Activated B cell treated with CpG ODN at 0.5 μM for 24 hours (primary cell): ENCODE data around the gene PARD6B. TPM values are rescaled to one million over a fixed set of nuclear protein-coding genes. Genes with fewer than 3 reads are reported as not detected.
A peak's percentile ranks its signal among the peaks of the same experiment; 100 is the strongest.
"Not testable (repeated sequence)": the region's sequence is repeated elsewhere in the genome, so short reads cannot be mapped to it uniquely, and the experiment has no call there.

Experiments
- ATAC-seq: fragments of 200-7000 bp; cut with Tn5 transposase; one replicate; pipeline ENCODE4 v1.10.0; 2021; ENCODE audit warnings: low read depth, mild to moderate bottlenecking, moderate library complexity
- CTCF ChIA-PET: fragments of 350-600 bp; sonication (Branson Sonifier 250); formaldehyde crosslinking; loops from one replicate; lab custom pipeline; 2021; ENCODE audit warnings: antibody characterized with exemption; lab: Charles Lee
- POLR2A ChIA-PET: fragments of 350-600 bp; sonication (Branson Sonifier 250); formaldehyde crosslinking; loops from one replicate; lab custom pipeline; 2021; ENCODE audit warnings: antibody characterized with exemption; lab: Charles Lee
- DNase-seq: peaks from one replicate; pipeline ENCODE4 v3.0.0; 2022
- H3K27ac Mint-ChIP-seq: one replicate; pipeline ENCODE4 v1.8.0; 2020; ENCODE audit warnings: mixed read lengths
- H3K27me3 Mint-ChIP-seq: one replicate; pipeline ENCODE4 v1.8.0; 2021; ENCODE audit warnings: mixed read lengths
- H3K36me3 Mint-ChIP-seq: one replicate; pipeline ENCODE4 v1.8.0; 2021; ENCODE audit warnings: low read depth, mixed read lengths
- H3K4me1 Mint-ChIP-seq: one replicate; pipeline ENCODE4 v1.8.0; 2021; ENCODE audit warnings: mixed read lengths
- H3K4me3 Mint-ChIP-seq: one replicate; pipeline ENCODE4 v1.8.0; 2020; ENCODE audit warnings: mild to moderate bottlenecking, mixed read lengths
- H3K9me3 Mint-ChIP-seq: one replicate; pipeline ENCODE4 v1.8.0; 2020; ENCODE audit warnings: mixed read lengths
- CTCF ChIP-seq: fragments of 200-600 bp; IDR thresholded peaks from one replicate; pipeline ENCODE4 v1.8.0; 2022; ENCODE audit warnings: antibody characterized with exemption, mild to moderate bottlenecking
- intact Hi-C: fragments of 100-400 bp; cut with micrococcal nuclease; formaldehyde crosslinking; loops from one replicate; pipeline ENCODE4 v1.15.1; 2024
- total RNA-seq: library from RNA; stranded (reverse); gene quantifications from 2 replicates; pipeline ENCODE4 v1.2.3, GENCODE V29; 2022

Gene PARD6B
- total RNA-seq, 1 donor from 2014 or later = 5.7 TPM

GRCh38 chr20:50789968-50790650, 58.7 kb downstream of the PARD6B start:
- ChIA-PET POLR2A (interaction anchor here (0.5 to 10.3 kb wide), 15 partner anchors 28 to 599 kb away, joined by 3 to 364 read pairs (median 4); partner anchors contain the start of genes ADNP, CEBPB, DPM1 and MOCS3), CTCF (interaction anchor here (0.6 to 10.4 kb wide), 22 partner anchors 8 to 671 kb away, joined by 3 to 231 read pairs (median 4); partner anchors contain the start of genes ADNP, DPM1 and MOCS3)
- H3K4me1 Mint-ChIP-seq = peaks cover 19% of the 10 kb centered on the region
- intact Hi-C loops = loop anchor here (1.0 to 5.0 kb wide), 6 partner anchors 59 to 516 kb away; partner anchors contain the start of genes DPM1, MOCS3 and PARD6B
- no peak for TF ChIP-seq CTCF
- H3K27ac Mint-ChIP-seq = peak overlapping the region; percentile 87
- H3K27me3 Mint-ChIP-seq = no peaks in the 10 kb centered on the region
- no peak for ATAC-seq
- H3K9me3 Mint-ChIP-seq = no peaks in the 10 kb centered on the region
- DNase-seq = no peak
- H3K4me3 Mint-ChIP-seq = no peak overlapping the region
- H3K36me3 Mint-ChIP-seq = no peaks in the 10 kb centered on the region

- Mint-ChIP-seq H3K4me1 (peaks cover 23% of the 10 kb centered on the region), H3K27me3 (no peaks in the 10 kb centered on the region), H3K4me3 (peak overlapping the region; percentile 52), H3K36me3 (peaks cover 4% of the 10 kb centered on the region), H3K27ac (peak overlapping the region; percentile 87), H3K9me3 (no peaks in the 10 kb centered on the region)
- ChIA-PET CTCF (interaction anchor here (0.6 to 10.4 kb wide), 22 partner anchors 9 to 670 kb away, joined by 3 to 231 read pairs (median 4); partner anchors contain the start of genes ADNP, DPM1 and MOCS3), POLR2A (interaction anchor here (0.5 to 10.3 kb wide), 16 partner anchors 27 to 600 kb away, joined by 3 to 364 read pairs (median 4); partner anchors contain the start of genes ADNP, CEBPB, DPM1 and MOCS3)
- TF ChIP-seq CTCF = no peak
- intact Hi-C loops = loop anchor here (1.0 to 5.0 kb wide), 6 partner anchors 59 to 516 kb away; partner anchors contain the start of genes DPM1, MOCS3 and PARD6B
- peak; percentile 78 for DNase-seq
- ATAC-seq = peak; percentile 67
Measured at GRCh38 chr20:50790651-50791277, 59.4 kb downstream of the PARD6B start.

- DNase-seq (no peak), ATAC-seq (no peak)
- CTCF ChIA-PET = interaction anchor here (0.6 to 10.4 kb wide), 6 partner anchors 28 to 1571 kb away, joined by 3 to 231 read pairs (median 18); partner anchors contain the start of gene ADNP
- Mint-ChIP-seq H3K27ac (peak overlapping the region; percentile 65), H3K4me3 (no peak overlapping the region), H3K4me1 (peaks cover 35% of the 10 kb centered on the region), H3K36me3 (peaks cover 7% of the 10 kb centered on the region), H3K9me3 (no peaks in the 10 kb centered on the region), H3K27me3 (no peaks in the 10 kb centered on the region)
- POLR2A ChIA-PET = interaction anchor here (0.6 to 10.3 kb wide), 10 partner anchors 13 to 707 kb away, joined by 3 to 364 read pairs (median 3); partner anchors contain the start of genes ADNP, DPM1 and MOCS3
- intact Hi-C loops = loop anchor here (5.0 kb wide), 1 partner anchor 79 kb away; no protein-coding TSS in a partner anchor
- no peak for TF ChIP-seq CTCF
Measured at GRCh38 chr20:50792708-50793574, 61.6 kb downstream of the PARD6B start.

GRCh38 chr20:50793575-50794016, 62.2 kb downstream of the PARD6B start:
- Mint-ChIP-seq H3K27ac (peak overlapping the region; percentile 76), H3K4me1 (peaks cover 37% of the 10 kb centered on the region), H3K4me3 (peak overlapping the region; percentile 72)
- not testable (repeated sequence) for H3K36me3 Mint-ChIP-seq, H3K27me3 Mint-ChIP-seq, ATAC-seq, H3K9me3 Mint-ChIP-seq, DNase-seq
- intact Hi-C loops = loop anchor here (1.0 to 5.0 kb wide), 6 partner anchors 25 to 513 kb away; partner anchors contain the start of genes ADNP, DPM1 and MOCS3
- CTCF ChIA-PET = interaction anchor here (0.6 to 10.4 kb wide), 17 partner anchors 11 to 1571 kb away, joined by 3 to 231 read pairs (median 6); partner anchors contain the start of genes ADNP, DPM1 and MOCS3
- POLR2A ChIA-PET = interaction anchor here (0.6 to 10.3 kb wide), 11 partner anchors 12 to 707 kb away, joined by 3 to 364 read pairs (median 3); partner anchors contain the start of genes ADNP, DPM1 and MOCS3
